ENCODE measurements around the gene RAB3D.
"Not testable (repeated sequence)": the region's sequence is repeated elsewhere in the genome, so short reads cannot be mapped to it uniquely, and the experiment has no call there.

RAB3D gene

GRCh38 chr19:11365557-11366117 lies 26.2 kb upstream of the RAB3D start:
- DNase-seq (ENCODE audit: low read depth) = no peak

- DNase-seq (ENCODE audit: low read depth) = no peak
Measured at GRCh38 chr19:11364935-11365334, 25.5 kb upstream of the RAB3D start.

- DNase-seq (ENCODE audit: low read depth) = no peak
Measured at GRCh38 chr19:11364296-11364904, 24.9 kb upstream of the RAB3D start.

- no peak for DNase-seq (ENCODE audit: low read depth)
Measured at GRCh38 chr19:11363881-11364280, 24.4 kb upstream of the RAB3D start.

- no peak for DNase-seq (ENCODE audit: low read depth)
Measured at GRCh38 chr19:11361771-11362731, 22.6 kb upstream of the RAB3D start.

GRCh38 chr19:11361037-11361770 lies 21.7 kb upstream of the RAB3D start:
- no peak for DNase-seq (ENCODE audit: low read depth)

- no peak for DNase-seq (ENCODE audit: low read depth)
Measured at GRCh38 chr19:11359421-11359820, 20.0 kb upstream of the RAB3D start.

GRCh38 chr19:11356676-11357550 lies 17.5 kb upstream of the RAB3D start:
- DNase-seq (ENCODE audit: low read depth) = no peak

- DNase-seq (ENCODE audit: low read depth) = no peak
Measured at GRCh38 chr19:11356074-11356397, 16.6 kb upstream of the RAB3D start.

GRCh38 chr19:11355160-11356073 lies 16.0 kb upstream of the RAB3D start, which contains the start of gene PLPPR2:
TSS of gene PLPPR2 (plus strand) at chr19:11355432. CDS start at chr19:11357674, 2,242 bp downstream.
- peak; percentile 92 for DNase-seq (ENCODE audit: low read depth)

- DNase-seq (ENCODE audit: low read depth) = not testable (repeated sequence)
Measured at GRCh38 chr19:11354102-11354501, 14.6 kb upstream of the RAB3D start.

- DNase-seq (ENCODE audit: low read depth) = no peak
Measured at GRCh38 chr19:11349171-11349570, 9.7 kb upstream of the RAB3D start.

- DNase-seq (ENCODE audit: low read depth) = no peak
Measured at GRCh38 chr19:11347546-11348039, 8.1 kb upstream of the RAB3D start.

- DNase-seq (ENCODE audit: low read depth) = peak; percentile 99
Measured at GRCh38 chr19:11346104-11346940, 6.9 kb upstream of the RAB3D start, which contains the start of the genes CCDC159 and TMEM205. TSS of gene CCDC159 (plus strand) at chr19:11346519. CDS start at chr19:11346607, 88 bp downstream. TSS of gene TMEM205 (minus strand) at chr19:11346268. CDS start at chr19:11345619, 649 bp downstream.

- no peak for DNase-seq (ENCODE audit: low read depth)
Measured at GRCh38 chr19:11345122-11345803, 5.8 kb upstream of the RAB3D start.

- no peak for DNase-seq (ENCODE audit: low read depth)
Measured at GRCh38 chr19:11342429-11342828, 3.0 kb upstream of the RAB3D start.

- not testable (repeated sequence) for DNase-seq (ENCODE audit: low read depth)
Measured at GRCh38 chr19:11340099-11340467, 626 bp upstream of the RAB3D start.

- DNase-seq (ENCODE audit: low read depth) = no peak
Measured at GRCh38 chr19:11338569-11339253, 746 bp downstream of the RAB3D start.

Measured in EH (cell line).